Measurements from ENCODE around the gene DYNLRB1.

Gene DYNLRB1

GRCh38 chr20:34547844-34548613 lies 31.8 kb downstream of the DYNLRB1 start:
- H3K36me3 ChIP-seq (ENCODE audit: low read depth): no peaks in the 10 kb centered on the region
- H3K4me1 ChIP-seq (ENCODE audit: insufficient read depth, poor library complexity, severe bottlenecking): no peaks in the 10 kb centered on the region
- ATAC-seq (ENCODE audit: low read depth) (0 out of 3 replicates have a peak, but pooled peaks have one; percentile 1), DNase-seq (ENCODE audit: low spot score) (no peak)
- no peak overlapping the region for H3K27ac ChIP-seq (ENCODE audit: poor library complexity, severe bottlenecking)
- TF ChIP-seq, protein P1, sequence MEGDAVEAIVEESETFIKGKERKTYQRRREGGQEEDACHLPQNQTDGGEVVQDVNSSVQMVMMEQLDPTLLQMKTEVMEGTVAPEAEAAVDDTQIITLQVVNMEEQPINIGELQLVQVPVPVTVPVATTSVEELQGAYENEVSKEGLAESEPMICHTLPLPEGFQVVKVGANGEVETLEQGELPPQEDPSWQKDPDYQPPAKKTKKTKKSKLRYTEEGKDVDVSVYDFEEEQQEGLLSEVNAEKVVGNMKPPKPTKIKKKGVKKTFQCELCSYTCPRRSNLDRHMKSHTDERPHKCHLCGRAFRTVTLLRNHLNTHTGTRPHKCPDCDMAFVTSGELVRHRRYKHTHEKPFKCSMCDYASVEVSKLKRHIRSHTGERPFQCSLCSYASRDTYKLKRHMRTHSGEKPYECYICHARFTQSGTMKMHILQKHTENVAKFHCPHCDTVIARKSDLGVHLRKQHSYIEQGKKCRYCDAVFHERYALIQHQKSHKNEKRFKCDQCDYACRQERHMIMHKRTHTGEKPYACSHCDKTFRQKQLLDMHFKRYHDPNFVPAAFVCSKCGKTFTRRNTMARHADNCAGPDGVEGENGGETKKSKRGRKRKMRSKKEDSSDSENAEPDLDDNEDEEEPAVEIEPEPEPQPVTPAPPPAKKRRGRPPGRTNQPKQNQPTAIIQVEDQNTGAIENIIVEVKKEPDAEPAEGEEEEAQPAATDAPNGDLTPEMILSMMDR (IDR thresholded peaks at IDR 0.05; ENCODE audit: poor library complexity, severe bottlenecking): no peak
- no peaks in the 10 kb centered on the region for H3K9me3 ChIP-seq (ENCODE audit: severe bottlenecking)
- no peak overlapping the region for H3K4me3 ChIP-seq (ENCODE audit: severe bottlenecking)
- no peaks in the 10 kb centered on the region for H3K27me3 ChIP-seq (ENCODE audit: insufficient read depth, poor library complexity, severe bottlenecking)

GRCh38 chr20:34549291-34549928 lies 33.2 kb downstream of the DYNLRB1 start:
- no peak for DNase-seq (ENCODE audit: low spot score)
- TF ChIP-seq, protein P1 (IDR thresholded peaks at IDR 0.05; ENCODE audit: poor library complexity, severe bottlenecking): no peak
- H3K9me3 ChIP-seq (ENCODE audit: severe bottlenecking): no peaks in the 10 kb centered on the region
- no peak overlapping the region for H3K27ac ChIP-seq (ENCODE audit: poor library complexity, severe bottlenecking)
- H3K4me1 ChIP-seq (ENCODE audit: insufficient read depth, poor library complexity, severe bottlenecking): no peaks in the 10 kb centered on the region
- ATAC-seq (ENCODE audit: low read depth): peak; percentile 41; the same call in 2 of the 3 replicates
- H3K27me3 ChIP-seq (ENCODE audit: insufficient read depth, poor library complexity, severe bottlenecking): no peaks in the 10 kb centered on the region
- no peaks in the 10 kb centered on the region for H3K36me3 ChIP-seq (ENCODE audit: low read depth)
- no peak overlapping the region for H3K4me3 ChIP-seq (ENCODE audit: severe bottlenecking)

GRCh38 chr20:34549929-34550305 lies 33.7 kb downstream of the DYNLRB1 start:
- Histone ChIP-seq H3K9me3 (ENCODE audit: severe bottlenecking) (no peaks in the 10 kb centered on the region), H3K36me3 (ENCODE audit: low read depth) (no peaks in the 10 kb centered on the region), H3K27me3 (ENCODE audit: insufficient read depth, poor library complexity, severe bottlenecking) (no peaks in the 10 kb centered on the region), H3K4me1 (ENCODE audit: insufficient read depth, poor library complexity, severe bottlenecking) (no peaks in the 10 kb centered on the region), H3K4me3 (ENCODE audit: severe bottlenecking) (no peak overlapping the region), H3K27ac (ENCODE audit: poor library complexity, severe bottlenecking) (no peak overlapping the region)
- DNase-seq (ENCODE audit: low spot score) (no peak), ATAC-seq (ENCODE audit: low read depth) (no peak)
- TF ChIP-seq, protein P1 (IDR thresholded peaks at IDR 0.05; ENCODE audit: poor library complexity, severe bottlenecking): no peak

DNA sequence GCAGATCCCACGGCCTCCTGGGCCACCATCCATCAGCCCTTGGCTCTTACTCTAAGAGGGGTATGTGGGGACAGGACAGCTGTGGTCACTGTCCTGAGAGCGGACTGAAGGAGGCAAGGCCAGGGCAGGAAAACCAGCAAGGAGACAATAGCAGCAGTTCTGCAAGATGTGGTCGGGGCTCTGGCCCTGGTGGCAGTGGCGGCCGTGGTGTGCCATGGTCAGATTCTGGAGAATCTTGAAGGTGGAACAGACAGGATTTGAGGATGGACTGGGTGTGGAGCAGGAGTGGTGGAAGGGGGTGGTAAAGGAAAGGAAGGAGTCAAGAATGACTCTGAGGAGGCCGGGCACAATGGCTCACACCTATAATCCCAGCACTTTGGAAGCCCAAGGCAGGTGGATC lies 36.3 kb downstream of the DYNLRB1 start:
- Histone ChIP-seq H3K4me1 (ENCODE audit: insufficient read depth, poor library complexity, severe bottlenecking) (peaks cover 3% of the 10 kb centered on the region), H3K9me3 (ENCODE audit: severe bottlenecking) (no peaks in the 10 kb centered on the region), H3K27me3 (ENCODE audit: insufficient read depth, poor library complexity, severe bottlenecking) (no peaks in the 10 kb centered on the region), H3K27ac (ENCODE audit: poor library complexity, severe bottlenecking) (no peak overlapping the region), H3K4me3 (ENCODE audit: severe bottlenecking) (no peak overlapping the region), H3K36me3 (ENCODE audit: low read depth) (no peaks in the 10 kb centered on the region)
- DNase-seq (ENCODE audit: low spot score): no peak
- TF ChIP-seq, protein P1 (IDR thresholded peaks at IDR 0.05; ENCODE audit: poor library complexity, severe bottlenecking): no peak
- ATAC-seq (ENCODE audit: low read depth): no peak

Data from RWPE2 (cell line).